Gastroesophageal sphincter (tissue), 3 donors: Measurements from ENCODE around the gene KCNN3.

Experiments
- POLR2A ChIP-seq, 2 donors: fragments of 450-650 bp; IDR thresholded peaks; one replicate each; pipeline ENCODE4 v1.6.1; 2017; ENCODE audit warnings: antibody characterized with exemption in 2 of 2, mild to moderate bottlenecking in 2 of 2, moderate library complexity in 1 of 2
- TF ChIP-seq, protein P1 (sequence below), 4 experiments: fragments of 200-600 bp in 2 of 4; fragments of 450-650 bp in 2 of 4; sonication (generic) in 1 of 4; IDR thresholded peaks; one replicate each; pipeline ENCODE4 v1.5.1; 2017 to 2019; ENCODE audit warnings: antibody characterized with exemption in 4 of 4, mild to moderate bottlenecking in 2 of 4, moderate library complexity in 2 of 4

DNA sequence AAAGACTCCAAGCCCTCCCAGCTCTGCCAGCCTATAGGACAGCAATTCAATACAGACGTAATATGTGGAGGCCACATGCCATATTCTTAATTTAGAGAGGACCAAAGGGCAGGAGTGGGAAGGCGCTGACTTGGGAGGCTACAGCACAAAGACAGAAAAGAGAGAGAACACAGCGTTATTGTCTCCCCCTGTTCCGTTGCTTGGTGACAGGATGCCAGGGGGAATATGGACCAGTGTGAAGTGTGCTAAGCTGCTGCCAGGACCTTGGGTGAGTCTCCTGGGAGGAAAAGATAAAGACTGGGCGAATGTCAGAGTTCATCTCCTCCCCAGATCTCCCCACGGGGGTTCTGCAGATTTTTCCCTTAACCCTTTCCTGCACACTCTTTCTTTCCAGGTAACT lies 160.0 kb downstream of the KCNN3 start:
- TF ChIP-seq, protein P1, sequence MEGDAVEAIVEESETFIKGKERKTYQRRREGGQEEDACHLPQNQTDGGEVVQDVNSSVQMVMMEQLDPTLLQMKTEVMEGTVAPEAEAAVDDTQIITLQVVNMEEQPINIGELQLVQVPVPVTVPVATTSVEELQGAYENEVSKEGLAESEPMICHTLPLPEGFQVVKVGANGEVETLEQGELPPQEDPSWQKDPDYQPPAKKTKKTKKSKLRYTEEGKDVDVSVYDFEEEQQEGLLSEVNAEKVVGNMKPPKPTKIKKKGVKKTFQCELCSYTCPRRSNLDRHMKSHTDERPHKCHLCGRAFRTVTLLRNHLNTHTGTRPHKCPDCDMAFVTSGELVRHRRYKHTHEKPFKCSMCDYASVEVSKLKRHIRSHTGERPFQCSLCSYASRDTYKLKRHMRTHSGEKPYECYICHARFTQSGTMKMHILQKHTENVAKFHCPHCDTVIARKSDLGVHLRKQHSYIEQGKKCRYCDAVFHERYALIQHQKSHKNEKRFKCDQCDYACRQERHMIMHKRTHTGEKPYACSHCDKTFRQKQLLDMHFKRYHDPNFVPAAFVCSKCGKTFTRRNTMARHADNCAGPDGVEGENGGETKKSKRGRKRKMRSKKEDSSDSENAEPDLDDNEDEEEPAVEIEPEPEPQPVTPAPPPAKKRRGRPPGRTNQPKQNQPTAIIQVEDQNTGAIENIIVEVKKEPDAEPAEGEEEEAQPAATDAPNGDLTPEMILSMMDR (IDR thresholded peaks at IDR 0.05) = no peak
- no peak for TF ChIP-seq POLR2A (IDR thresholded peaks at IDR 0.05)
